Measurements from ENCODE around the gene ABHD12. TPM values are rescaled to one million over a fixed set of nuclear protein-coding genes. Genes with fewer than 3 reads are reported as not detected.
"Not testable (repeated sequence)": the region's sequence is repeated elsewhere in the genome, so short reads cannot be mapped to it uniquely, and the experiment has no call there.

ABHD12 gene
- total and polyA plus RNA-seq, 2 experiments from 2014 or later, result 69.5 to 187 TPM

DNA sequence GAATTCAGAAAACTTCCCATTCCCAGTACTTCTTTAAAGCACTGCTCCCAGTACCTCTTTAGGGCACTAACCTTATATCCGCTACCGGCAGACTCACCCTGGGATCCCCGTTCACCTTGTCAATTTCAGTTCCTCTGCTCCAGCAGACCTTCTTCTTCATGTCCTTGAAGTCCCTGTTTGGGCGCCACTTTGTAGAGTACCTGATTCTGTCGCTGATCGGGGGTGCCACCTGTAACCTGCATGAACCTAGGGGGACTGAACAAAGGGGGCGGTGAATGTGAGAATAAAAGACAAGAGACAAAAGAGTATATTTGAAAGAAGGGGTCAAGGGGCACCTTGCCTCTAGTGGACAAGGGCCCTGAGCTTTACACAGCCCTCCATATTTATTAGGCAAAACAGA lies 11.9 kb upstream of the ABHD12 start:
- Histone ChIP-seq H3K4me1 (ENCODE audit: insufficient read depth) (peaks cover 9% of the 10 kb centered on the region), H3K27ac (no peak overlapping the region), H3K4me3 (no peak overlapping the region), H3K79me2 (no peaks in the 10 kb centered on the region), H2AFZ (no peak overlapping the region), H3K9me2 (replicated peaks; ENCODE audit: insufficient read depth) (no peaks in the 10 kb centered on the region), H3K27me3 (no peaks in the 10 kb centered on the region), H3K4me2 (no peak overlapping the region), H4K20me1 (ENCODE audit: insufficient read depth, poor library complexity, severe bottlenecking) (no peaks in the 10 kb centered on the region), H3K9me3 (ENCODE audit: low read depth) (no peaks in the 10 kb centered on the region), H3K36me3 (replicated peaks; ENCODE audit: insufficient read depth, low read depth) (no peaks in the 10 kb centered on the region)
- WGBS (ENCODE audit: low lambda C conversion rate, missing lambda C conversion rate), result 96% methylated on average over 7 of the region's 7 CpGs
- no peak for DNase-seq (ENCODE audit: low spot score)
- TF ChIP-seq EZH2 (IDR thresholded peaks at IDR 0.05; ENCODE audit: borderline replicate concordance) (no peak), EZH2phosphoT487 (IDR thresholded peaks at IDR 0.05; ENCODE audit: low read depth, severe bottlenecking, unreplicated experiment) (no peak)
- TF ChIP-seq, protein P1, sequence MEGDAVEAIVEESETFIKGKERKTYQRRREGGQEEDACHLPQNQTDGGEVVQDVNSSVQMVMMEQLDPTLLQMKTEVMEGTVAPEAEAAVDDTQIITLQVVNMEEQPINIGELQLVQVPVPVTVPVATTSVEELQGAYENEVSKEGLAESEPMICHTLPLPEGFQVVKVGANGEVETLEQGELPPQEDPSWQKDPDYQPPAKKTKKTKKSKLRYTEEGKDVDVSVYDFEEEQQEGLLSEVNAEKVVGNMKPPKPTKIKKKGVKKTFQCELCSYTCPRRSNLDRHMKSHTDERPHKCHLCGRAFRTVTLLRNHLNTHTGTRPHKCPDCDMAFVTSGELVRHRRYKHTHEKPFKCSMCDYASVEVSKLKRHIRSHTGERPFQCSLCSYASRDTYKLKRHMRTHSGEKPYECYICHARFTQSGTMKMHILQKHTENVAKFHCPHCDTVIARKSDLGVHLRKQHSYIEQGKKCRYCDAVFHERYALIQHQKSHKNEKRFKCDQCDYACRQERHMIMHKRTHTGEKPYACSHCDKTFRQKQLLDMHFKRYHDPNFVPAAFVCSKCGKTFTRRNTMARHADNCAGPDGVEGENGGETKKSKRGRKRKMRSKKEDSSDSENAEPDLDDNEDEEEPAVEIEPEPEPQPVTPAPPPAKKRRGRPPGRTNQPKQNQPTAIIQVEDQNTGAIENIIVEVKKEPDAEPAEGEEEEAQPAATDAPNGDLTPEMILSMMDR (IDR thresholded peaks at IDR 0.05; ENCODE audit: poor library complexity), result no peak

DNA sequence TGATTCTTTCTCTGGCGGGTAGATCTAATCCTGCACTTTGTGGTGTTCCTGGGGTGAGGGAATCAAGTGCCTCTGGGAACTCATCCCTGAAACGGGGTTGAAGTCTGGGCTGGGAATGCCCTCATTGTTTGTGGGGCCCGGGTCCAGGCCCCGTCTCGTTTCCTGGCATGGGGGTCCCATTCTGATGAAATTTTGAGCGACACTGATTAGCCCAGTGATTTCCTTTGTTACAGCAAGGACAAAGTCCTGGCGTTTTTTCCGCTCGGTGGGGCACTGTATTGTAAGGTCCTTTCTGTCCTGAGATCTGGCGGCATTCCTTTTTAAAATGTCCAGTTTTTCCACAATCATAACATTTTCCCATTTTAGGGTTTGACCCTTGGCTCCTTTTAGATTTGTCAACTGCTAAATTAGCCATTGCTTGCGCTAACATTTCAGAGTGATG lies 9.7 kb upstream of the ABHD12 start:
- H3K36me3 ChIP-seq (replicated peaks; ENCODE audit: insufficient read depth, low read depth); H3K79me2 ChIP-seq; DNase-seq (ENCODE audit: low spot score); H3K4me3 ChIP-seq; H3K4me2 ChIP-seq; H3K27ac ChIP-seq; H3K9me2 ChIP-seq (replicated peaks; ENCODE audit: insufficient read depth); H3K9me3 ChIP-seq (ENCODE audit: low read depth); H3K27me3 ChIP-seq; H2AFZ ChIP-seq; H4K20me1 ChIP-seq (ENCODE audit: insufficient read depth, poor library complexity, severe bottlenecking): not testable (repeated sequence)
- H3K4me1 ChIP-seq (ENCODE audit: insufficient read depth), result peaks cover 14% of the 10 kb centered on the region
- 87% methylated on average over 11 of the region's 11 CpGs for WGBS (ENCODE audit: low lambda C conversion rate, missing lambda C conversion rate)

DNA sequence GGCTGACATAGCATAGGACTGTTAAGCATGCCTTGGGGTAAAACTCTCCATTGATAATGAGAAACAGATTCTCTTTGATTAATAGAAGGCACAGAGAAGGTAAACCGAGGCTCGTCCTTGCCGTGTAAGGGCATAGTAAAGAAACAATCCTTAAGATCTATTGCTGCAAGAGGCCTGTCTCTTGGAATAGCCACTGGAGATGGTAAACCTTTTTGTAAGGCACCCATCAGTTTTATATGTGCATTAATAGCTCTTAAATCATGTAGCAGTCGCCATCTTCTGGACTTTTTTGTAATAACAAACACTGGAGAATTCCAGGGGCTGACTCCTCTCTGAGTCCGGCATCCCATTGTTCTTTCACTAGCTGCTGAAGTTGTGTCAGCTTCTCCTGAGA lies 8.4 kb upstream of the ABHD12 start:
- H3K4me1 ChIP-seq (ENCODE audit: insufficient read depth), result peaks cover 14% of the 10 kb centered on the region
- no peaks in the 10 kb centered on the region for H3K27me3 ChIP-seq
- peak overlapping the region; percentile 29 for H3K4me2 ChIP-seq
- H3K9me3 ChIP-seq (ENCODE audit: low read depth), result no peaks in the 10 kb centered on the region
- H3K36me3 ChIP-seq (replicated peaks; ENCODE audit: insufficient read depth, low read depth), result no peaks in the 10 kb centered on the region
- peak overlapping the region; percentile 77 for H3K27ac ChIP-seq
- no peaks in the 10 kb centered on the region for H3K79me2 ChIP-seq
- TF ChIP-seq, protein P1 (IDR thresholded peaks at IDR 0.05; ENCODE audit: poor library complexity), result peak; percentile 67
- TF ChIP-seq EZH2phosphoT487 (IDR thresholded peaks at IDR 0.05; ENCODE audit: low read depth, severe bottlenecking, unreplicated experiment) (no peak), EZH2 (IDR thresholded peaks at IDR 0.05; ENCODE audit: borderline replicate concordance) (no peak)
- no peak overlapping the region for H3K4me3 ChIP-seq
- H4K20me1 ChIP-seq (ENCODE audit: insufficient read depth, poor library complexity, severe bottlenecking), result no peaks in the 10 kb centered on the region
- 24% methylated on average over 5 of the region's 5 CpGs for WGBS (ENCODE audit: low lambda C conversion rate, missing lambda C conversion rate)
- DNase-seq (ENCODE audit: low spot score), result peak; percentile 78
- peak overlapping the region; percentile 6 for H2AFZ ChIP-seq
- no peaks in the 10 kb centered on the region for H3K9me2 ChIP-seq (replicated peaks; ENCODE audit: insufficient read depth)

DNA sequence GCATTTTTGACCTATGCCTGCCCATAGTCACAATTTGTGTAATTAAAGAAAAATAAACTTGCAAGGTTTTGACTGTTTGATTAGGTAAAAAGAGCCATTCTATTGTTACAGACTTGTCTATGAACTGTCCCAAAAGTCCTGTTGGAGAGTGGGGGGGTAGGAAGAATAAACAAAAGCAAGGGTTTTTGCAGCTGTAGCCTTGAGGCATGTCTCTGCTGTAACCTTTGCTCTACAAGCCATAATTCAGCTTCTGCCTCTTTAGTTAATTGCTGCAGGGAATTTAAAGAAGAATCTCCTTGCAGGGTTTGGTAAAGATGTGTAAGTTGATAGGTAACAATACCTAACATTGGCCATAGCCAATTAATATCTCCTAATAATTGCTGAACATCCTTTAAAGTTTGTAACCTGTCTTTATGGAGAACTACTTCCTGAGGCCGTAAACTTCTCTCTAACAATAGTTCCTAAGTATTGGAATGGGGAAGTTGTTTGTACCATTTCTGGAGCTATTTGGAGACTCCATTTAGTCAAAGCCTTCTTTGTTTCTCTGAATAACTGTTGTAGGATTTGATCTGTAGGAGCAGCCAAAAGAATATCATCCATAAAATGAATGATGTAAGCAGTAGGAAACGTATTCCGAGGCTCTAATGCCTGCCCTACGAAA lies 7.9 kb upstream of the ABHD12 start:
- no peaks in the 10 kb centered on the region for H3K9me3 ChIP-seq (ENCODE audit: low read depth)
- H3K4me3 ChIP-seq, result no peak overlapping the region
- H3K4me1 ChIP-seq (ENCODE audit: insufficient read depth), result peaks cover 14% of the 10 kb centered on the region
- H3K27ac ChIP-seq, result peak overlapping the region; percentile 77
- H4K20me1 ChIP-seq (ENCODE audit: insufficient read depth, poor library complexity, severe bottlenecking), result no peaks in the 10 kb centered on the region
- peak overlapping the region; percentile 29 for H3K4me2 ChIP-seq
- no peaks in the 10 kb centered on the region for H3K36me3 ChIP-seq (replicated peaks; ENCODE audit: insufficient read depth, low read depth)
- H3K27me3 ChIP-seq, result no peaks in the 10 kb centered on the region
- TF ChIP-seq, protein P1 (IDR thresholded peaks at IDR 0.05; ENCODE audit: poor library complexity), result no peak
- no peak for TF ChIP-seq EZH2phosphoT487 (IDR thresholded peaks at IDR 0.05; ENCODE audit: low read depth, severe bottlenecking, unreplicated experiment)
- no peak for TF ChIP-seq EZH2 (IDR thresholded peaks at IDR 0.05; ENCODE audit: borderline replicate concordance)
- peak overlapping the region; percentile 6 for H2AFZ ChIP-seq
- DNase-seq (ENCODE audit: low spot score), result no peak
- no peaks in the 10 kb centered on the region for H3K9me2 ChIP-seq (replicated peaks; ENCODE audit: insufficient read depth)
- 41% methylated on average over 4 of the region's 4 CpGs for WGBS (ENCODE audit: low lambda C conversion rate, missing lambda C conversion rate)
- H3K79me2 ChIP-seq, result no peaks in the 10 kb centered on the region
